Fibroblast of skin of left biceps (primary cell): ENCODE results near the gene DPY19L3.
"Not testable (repeated sequence)": the region's sequence is repeated elsewhere in the genome, so short reads cannot be mapped to it uniquely, and the experiment has no call there.

Experiments used
- DNase-seq, 2 experiments: peaks; one replicate each; pipeline ENCODE4 v3.0.0-alpha.2; 2013; ENCODE audit warnings: low read depth in 2 of 2

Gene DPY19L3

GRCh38 chr19:32405431-32406160 is at the start of gene DPY19L3:
TSS of gene DPY19L3 (plus strand) at chr19:32405770. CDS start at chr19:32408254, 2,484 bp downstream.
- DNase-seq: peak; percentile 80 to 81

- DNase-seq: no peak
These were observed 47.9 kb upstream of the DPY19L3 start for GRCh38 chr19:32357720-32358119.

GRCh38 chr19:32358321-32358720 is 47.2 kb upstream of the DPY19L3 start:
- no peak for DNase-seq

- no peak for DNase-seq
These were observed 46.0 kb upstream of the DPY19L3 start for GRCh38 chr19:32359581-32359980.

GRCh38 chr19:32361574-32362317 is 43.8 kb upstream of the DPY19L3 start:
- no peak for DNase-seq

GRCh38 chr19:32362318-32362691 is 43.3 kb upstream of the DPY19L3 start:
- DNase-seq: no peak

GRCh38 chr19:32363175-32363574 is 42.4 kb upstream of the DPY19L3 start:
- no peak for DNase-seq

- DNase-seq: no peak
These were observed 41.9 kb upstream of the DPY19L3 start for GRCh38 chr19:32363632-32364031.

- no peak for DNase-seq
These were observed 41.5 kb upstream of the DPY19L3 start for GRCh38 chr19:32364040-32364439.

- no peak for DNase-seq
These were observed 38.5 kb upstream of the DPY19L3 start for GRCh38 chr19:32367063-32367462.

GRCh38 chr19:32367948-32368536 is 37.5 kb upstream of the DPY19L3 start:
- DNase-seq: no peak

GRCh38 chr19:32368787-32369186 is 36.8 kb upstream of the DPY19L3 start:
- DNase-seq: no peak

- DNase-seq: no peak
These were observed 32.6 kb upstream of the DPY19L3 start for GRCh38 chr19:32372726-32373517.

GRCh38 chr19:32373585-32374295 is 31.8 kb upstream of the DPY19L3 start:
- peak; percentile 88 to 89 for DNase-seq

GRCh38 chr19:32374362-32374761 is 31.2 kb upstream of the DPY19L3 start:
- not testable (repeated sequence) for DNase-seq

- DNase-seq: not testable (repeated sequence)
These were observed 28.5 kb upstream of the DPY19L3 start for GRCh38 chr19:32377088-32377487.

- no peak for DNase-seq
These were observed 25.3 kb upstream of the DPY19L3 start for GRCh38 chr19:32380269-32380668.

GRCh38 chr19:32387701-32388392 is 17.7 kb upstream of the DPY19L3 start:
- no peak for DNase-seq

GRCh38 chr19:32388393-32388855 is 17.1 kb upstream of the DPY19L3 start:
- no peak for DNase-seq

- no peak for DNase-seq
These were observed 12.7 kb upstream of the DPY19L3 start for GRCh38 chr19:32392901-32393300.
